HG03439 (cell line): ENCODE results near the gene CAPN15.
"Not testable (repeated sequence)": the region's sequence is repeated elsewhere in the genome, so short reads cannot be mapped to it uniquely, and the experiment has no call there.

Experiments
- ATAC-seq: cut with Tn5 transposase; IDR thresholded peaks from one replicate; pipeline ENCODE4 v1.9.1; 2021; ENCODE audit warnings: mild to moderate bottlenecking, moderate library complexity; ENCODE audit not compliant: unreplicated experiment

Gene CAPN15

DNA sequence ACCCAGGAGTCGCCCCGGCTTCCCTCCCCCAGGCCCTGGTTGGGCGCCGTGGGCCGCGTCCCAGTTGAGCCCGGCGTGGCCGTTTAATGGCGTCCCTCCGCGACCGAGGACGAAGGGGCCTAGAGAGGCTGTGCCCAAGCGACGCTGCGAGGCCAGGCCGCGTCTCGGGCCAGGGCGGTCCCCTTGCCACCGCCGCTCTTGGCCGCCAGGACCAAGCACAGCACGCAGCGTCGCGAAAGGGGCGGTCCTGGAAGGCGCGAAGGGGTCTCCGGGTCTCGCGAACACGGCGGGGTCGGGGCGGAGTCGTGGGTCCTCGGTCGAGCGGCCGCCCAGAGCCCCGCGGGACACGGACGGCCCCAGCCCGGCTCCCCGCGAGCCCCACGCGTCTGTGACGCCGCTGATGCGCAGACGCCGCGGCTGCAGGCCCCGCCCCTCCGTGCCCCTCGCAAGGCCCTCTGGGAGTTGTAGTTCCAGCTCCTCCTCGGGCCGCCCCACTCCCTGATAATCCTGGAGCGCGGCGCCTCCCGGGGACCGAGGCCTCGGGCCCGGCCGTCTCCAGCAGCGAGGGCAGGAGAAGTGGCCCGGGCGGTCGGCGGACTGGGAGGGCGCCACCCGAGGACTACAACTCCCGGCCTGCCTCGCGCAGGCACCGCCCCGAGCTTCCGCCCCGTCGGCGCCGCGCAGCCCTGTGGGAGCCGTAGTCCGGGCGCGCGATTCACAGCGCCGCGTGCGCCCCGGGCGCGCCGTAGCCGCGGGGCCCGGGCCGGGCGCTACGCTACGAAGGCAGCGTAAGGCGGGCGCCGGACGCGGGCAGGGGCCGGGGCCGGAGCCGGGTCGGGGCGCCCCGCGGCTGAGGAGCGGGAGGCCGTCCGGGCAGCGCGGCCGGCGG is at the start of gene CAPN15:
Gene CAPN15, plus strand, starts transcription at position 698 of the 889 bp plus-strand sequence. CDS start 19,127 bp downstream, outside the sequence.
- ATAC-seq, result peak; percentile 63

DNA sequence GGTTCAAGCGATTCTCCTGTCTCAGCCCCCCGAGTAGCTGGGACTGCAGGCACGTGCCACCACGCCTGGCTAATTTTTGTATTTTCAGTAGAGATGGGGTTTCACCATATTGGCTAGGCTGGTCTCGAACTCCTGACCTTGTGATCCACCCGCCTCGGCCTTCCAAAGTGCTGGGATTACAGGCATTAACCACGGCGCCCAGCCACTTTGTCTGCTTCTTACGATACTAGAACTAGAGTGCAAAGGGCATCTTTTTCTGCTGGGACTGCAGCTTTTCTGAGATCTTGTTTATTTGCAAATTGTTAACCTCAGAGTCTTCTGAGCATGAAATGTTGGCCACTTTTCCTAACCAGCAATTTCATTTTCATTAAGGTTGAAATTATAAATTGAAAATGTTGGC is 49.2 kb upstream of the CAPN15 start:
- not testable (repeated sequence) for ATAC-seq

DNA sequence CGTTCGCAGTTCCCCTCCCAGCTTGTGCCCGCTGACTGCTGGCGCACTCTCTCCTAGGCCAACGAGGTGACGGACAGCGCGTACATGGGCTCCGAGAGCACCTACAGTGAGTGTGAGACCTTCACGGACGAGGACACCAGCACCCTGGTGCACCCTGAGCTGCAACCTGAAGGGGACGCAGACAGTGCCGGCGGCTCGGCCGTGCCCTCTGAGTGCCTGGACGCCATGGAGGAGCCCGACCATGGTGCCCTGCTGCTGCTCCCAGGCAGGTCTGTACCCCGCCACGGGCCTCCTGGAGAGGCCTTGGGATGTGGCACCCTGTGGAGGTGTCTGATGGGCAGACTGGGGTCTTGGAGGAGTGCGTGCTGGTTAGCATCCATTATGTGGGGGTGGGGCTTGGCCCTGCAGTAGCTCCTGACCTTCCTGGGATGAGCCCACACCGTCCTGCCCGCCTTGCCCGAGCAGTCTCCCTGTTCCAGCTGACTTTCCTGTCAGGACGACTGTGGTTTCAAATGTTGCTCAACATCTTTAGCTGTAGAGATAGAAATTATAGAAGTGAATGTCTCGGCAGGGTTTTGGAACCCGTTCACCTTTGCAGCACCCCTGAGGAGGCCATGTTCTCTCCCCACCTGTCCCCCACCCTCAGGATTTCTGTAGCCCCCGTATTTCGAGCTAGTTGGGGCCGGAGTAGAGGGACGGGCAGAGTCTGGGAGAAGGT is 44.9 kb upstream of the CAPN15 start:
- ATAC-seq, result no peak

DNA sequence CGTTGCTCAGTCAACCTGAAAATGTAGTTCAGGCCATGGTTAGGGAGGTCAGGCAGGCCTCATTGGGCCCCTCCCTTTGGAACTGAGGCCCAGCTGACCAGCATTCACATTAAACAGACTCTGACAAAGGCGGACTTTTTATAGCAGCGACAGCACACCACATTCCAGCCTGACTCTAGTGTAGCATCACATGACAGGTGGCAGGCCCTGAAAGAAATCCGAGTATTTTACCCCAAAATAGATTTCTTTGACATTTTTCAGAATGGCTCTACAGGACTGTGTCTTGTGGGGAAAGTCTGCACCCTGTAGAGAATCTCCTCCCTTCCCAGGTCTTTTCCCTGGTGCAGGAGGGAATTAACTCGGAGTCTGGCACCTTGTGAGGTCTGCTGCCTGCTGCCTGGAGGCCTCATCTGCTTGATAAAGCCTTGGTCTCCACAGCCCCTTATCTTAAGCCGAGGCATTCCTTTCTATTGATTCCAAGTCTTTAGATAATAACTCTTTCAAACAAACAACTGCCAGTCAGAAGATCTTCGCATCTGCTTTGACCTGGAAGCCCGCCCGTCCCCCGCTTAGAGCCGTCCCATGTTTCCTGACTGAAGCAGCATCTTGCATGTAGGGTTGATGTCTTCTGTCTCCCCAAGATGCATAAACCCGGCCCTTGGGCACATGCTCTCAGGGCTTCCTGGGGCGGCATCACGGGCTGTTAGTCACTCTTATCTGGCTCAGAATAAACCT is 44.0 kb upstream of the CAPN15 start:
- ATAC-seq, result no peak

DNA sequence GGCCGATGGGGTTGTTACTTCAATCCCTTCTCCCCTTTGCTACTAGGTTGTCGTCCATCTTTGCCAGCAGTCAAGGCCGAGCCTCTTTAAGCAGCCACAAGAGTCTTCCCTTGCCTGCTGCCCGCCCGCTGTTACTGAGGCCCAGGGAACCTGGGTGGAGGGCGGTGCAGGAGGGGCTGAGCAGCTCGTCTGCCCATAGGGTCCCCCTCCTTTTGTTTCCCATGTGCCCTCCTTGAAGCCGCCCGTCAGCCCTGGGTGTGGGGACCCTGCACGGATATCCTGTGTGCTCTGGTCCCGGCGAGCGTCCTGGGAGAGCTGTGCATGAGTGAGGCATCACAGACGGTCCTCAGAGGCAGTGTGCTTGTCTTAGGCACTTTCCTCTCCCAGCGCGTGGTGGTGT is 37.9 kb upstream of the CAPN15 start:
- no peak for ATAC-seq

DNA sequence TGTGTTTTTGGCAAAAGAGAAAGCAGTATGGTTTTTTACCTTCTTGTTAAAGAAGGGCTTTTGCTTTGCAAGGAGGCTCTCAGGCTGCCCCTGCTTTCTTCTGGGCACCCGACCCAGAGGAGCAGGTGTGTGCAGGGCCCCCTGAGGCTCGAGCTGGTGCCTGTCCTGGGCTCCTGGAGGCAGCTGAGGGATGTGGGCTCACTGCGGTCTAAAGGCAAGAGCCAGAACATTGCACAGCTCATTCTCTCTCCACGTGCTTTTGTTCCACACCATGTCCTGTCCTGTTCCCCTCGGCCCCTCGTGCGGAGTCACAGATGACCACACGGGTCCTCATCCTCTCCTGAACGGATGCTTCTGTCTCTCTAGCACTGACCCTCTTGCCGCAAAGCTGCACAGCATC is 36.7 kb upstream of the CAPN15 start:
- ATAC-seq, result no peak

DNA sequence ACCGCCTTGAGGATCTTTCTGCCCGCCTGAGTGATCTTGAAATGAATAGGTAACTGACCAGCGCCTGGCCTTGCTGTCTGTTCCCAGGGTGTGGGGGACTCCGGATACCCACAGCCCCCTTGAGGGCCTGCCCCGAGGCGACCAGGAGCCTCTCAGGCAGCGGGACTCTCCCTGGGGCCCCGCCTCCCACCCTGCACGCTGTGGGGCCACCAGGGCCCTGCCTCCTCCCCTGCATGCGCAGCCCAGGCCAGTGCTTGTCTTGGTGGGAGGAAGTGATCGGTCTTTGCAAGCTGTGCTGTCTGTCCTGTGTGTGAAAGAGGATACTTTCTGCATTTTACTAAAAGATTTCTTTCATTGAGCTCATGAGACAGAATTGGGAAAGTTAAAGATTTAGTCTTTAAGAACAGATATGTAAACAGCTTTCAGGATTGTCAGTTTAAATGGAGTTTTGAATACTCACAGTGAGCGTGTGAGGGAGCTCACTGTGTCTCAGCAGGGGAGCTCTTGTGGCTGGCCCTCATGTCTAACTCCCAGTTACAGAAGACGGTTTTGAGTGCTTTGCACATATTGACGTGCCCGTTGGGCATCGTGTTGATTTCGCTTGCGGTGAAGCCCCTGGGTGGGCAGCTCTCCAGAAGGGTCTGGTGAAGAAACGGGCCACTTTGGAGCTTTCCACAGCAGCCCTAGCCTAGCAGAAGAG is 36.1 kb upstream of the CAPN15 start:
- ATAC-seq, result no peak

DNA sequence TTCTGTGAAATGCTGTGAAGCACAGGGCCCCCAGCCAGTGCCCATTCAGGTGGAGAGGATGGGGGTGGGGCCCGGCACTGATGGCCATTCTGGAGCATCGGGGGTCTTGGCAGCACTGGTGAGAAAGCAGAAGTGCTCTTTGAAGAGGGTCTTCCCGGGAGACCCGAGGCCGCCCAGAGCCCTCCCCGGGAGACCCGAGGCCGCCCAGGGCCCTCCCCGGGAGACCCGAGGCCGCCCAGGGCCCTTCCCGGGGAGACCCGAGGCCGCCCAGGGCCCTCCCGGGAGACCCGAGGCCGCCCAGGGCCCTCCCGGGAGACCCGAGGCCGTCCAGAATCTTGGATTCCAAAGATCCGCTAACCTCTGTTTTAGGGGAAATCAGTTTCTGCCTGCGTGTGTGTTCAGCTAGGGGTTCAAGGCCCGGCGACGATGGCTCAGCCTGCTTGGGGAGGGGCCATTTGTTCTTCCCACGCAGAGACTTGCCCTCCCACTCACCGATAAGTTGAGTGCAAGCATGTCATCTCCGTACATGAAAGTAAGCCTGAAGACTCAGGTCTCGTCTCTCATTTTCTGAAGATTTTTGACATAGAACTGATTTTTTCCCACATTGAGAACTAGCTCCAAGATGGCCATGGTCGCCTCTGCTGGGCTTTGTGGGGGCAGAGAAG is 35.2 kb upstream of the CAPN15 start:
- ATAC-seq, result no peak

DNA sequence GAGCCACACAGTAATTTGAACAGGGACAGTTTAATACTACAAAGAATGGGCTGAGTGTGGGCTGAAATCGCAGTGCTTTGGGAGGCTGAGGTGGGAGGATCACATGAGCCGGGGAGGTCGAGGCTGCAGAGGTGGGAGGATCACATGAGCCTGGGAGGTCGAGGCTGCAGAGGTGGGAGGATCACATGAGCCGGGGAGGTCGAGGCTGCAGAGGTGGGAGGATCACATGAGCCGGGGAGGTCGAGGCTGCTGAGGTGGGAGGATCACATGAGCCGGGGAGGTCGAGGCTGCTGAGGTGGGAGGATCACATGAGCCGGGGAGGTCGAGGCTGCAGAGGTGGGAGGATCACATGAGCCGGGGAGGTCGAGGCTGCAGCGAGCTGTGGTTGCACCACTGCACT is 32.8 kb upstream of the CAPN15 start:
- ATAC-seq, result not testable (repeated sequence)

DNA sequence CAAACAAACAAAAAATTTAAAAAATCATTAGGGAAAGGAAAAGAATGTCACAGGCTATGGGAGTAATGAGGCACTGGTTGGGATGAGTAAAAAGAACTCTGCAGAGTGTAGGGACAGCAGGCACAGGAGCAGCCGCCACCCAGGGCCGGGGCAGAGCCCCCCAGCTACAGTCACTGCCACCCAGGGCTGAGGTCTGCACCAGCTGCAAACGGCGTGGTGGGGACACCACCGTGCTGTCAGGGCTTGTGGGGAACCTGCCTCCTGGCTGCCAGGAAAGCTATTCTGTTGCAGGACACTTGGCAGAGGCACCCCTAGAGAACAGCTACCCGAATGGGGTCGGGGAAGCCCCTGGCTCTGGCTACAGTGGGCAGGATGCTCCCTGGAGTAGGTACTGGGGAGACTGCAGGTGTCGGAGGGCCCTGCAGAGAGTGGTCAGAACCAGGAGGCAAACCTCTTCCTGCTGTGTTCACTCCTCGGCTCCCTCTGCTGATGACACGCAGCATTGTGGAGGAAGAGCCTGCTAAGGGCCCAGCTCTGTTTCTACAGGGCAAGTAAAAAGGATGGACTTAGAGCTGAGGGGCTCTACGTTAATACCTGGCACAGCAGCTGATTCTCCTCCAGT is 32.3 kb upstream of the CAPN15 start:
- no peak for ATAC-seq

DNA sequence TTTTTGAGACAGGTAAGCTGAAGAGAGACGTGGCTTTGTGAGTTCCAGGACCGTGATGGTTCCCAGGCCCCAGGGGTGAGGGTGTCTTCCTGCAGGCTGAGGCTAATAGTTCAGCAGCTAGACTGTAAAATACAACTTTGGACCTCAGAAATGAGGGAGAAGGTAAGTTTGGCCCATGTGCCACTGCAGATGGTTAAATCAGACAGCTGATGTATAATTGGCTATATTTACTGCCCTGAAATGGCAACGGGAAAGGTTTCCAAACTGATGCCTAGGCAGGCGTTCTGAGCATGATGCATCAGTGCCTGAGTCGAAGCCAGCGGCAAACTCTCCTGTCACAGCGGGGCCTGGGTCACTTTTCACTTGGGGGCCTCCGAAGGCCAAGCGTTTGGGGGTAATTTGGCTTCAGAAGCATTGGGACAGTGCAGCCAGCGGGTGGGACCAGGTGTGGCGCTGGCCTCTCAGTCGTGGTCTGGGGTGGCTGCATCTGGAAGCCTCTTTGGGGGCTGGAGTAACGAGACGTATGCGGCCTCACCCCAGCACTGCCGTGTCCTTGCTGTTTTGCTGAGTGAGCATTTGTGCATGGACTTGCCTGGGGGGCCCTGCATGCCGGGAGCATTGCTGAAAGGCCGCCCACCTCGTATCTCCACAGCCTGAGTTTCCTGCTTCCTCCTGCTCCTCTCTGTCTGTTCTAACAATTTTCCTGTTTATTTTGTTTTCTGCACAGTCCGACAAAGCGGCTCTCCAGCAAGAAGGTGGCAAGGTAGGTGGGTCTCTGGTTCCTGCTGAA is 31.2 kb upstream of the CAPN15 start:
- ATAC-seq, result no peak

DNA sequence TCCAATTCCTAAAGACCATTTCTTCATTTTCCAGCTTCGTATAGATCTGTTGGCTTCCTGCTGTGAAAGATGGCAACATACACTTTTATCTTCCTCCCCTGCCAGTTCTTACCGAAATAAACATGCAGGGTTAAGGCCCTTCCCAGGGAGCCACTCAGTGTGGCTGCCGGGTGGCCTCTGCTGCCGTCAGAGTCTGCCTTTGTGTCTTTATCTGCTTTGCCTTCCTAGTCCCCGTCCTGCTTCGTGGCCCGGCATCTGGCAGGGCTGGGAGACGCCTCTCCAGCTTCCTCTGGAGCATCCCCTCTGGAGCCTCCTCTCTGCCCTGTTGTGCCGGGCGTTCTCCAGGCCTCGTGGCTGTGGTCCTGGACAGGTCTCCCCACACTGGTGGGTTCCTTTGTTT is 30.3 kb upstream of the CAPN15 start:
- no peak for ATAC-seq

DNA sequence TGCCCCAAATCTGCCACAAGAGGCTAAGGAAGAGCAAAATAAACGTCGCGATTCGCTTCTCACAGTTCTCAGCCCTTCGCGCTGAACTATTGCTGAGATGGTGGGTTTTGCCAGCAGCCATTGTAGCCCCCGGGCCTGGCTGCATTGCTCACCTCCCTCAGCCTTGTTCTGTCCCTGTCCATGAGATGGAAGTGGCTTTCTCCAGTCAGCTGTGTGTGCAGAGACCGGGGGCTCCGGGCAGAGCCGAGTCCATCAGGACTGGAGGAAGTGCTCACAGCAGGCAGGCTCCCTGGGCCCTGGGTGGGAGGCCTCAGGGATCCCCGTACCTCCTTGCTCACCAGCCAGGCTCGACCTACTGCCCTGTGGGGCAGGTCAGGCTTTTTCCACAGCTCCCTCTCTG is 27.6 kb upstream of the CAPN15 start:
- no peak for ATAC-seq

DNA sequence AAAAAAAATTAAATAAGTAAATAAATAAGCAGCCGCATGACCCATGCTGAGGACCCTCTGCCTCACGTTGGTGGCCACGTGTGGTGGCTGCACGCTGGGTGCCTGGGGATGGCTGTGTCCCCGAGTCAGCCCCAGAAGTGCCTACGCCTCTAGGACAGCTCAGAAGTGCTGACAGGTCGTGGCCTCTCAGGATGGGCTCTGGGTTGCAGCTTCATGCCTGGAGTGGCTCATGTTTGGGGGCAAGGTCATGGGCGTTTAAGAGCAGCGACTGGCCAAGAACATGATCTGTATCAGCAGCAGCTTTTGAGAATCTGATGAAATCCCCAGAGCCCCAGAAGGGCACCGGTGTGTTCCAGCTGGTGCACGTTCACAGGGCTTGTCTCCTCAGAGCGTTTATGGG is 26.8 kb upstream of the CAPN15 start:
- ATAC-seq, result no peak

DNA sequence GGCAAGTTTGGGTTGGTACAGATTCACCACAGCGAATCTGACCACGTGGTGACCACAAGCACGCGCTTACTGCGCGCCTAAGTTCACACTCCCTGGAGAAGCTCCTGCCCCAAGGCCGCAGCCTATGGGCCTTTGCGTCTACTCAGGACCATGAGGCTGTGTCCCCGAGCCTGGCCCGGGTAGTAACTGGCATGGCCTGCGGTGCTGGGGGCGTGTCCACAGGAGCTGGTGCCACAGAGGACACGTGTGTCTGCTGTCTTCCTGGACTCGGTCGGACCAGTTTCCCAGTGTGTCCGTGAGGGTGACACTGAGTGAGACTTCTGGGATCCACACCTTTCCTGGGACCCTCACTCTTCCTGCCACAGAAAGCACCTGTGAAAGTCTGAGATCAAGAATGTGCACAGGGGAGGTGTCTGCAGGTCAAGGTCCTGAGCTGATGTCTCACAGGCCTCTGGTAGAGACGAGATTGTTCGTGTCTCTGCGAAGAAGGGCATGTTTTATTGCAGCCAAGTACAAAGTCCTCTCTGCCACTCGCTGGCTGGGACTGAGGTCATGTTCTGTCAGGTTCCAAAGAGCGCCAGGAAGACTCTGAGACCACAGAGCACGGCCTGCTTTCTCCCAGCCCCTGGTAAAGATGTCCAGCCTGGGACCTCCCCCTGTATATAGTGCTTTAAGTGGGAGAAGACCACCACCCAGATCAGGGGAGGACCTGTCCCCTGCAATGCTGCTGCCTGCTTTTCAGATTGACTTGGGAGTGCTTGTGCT is 25.2 kb upstream of the CAPN15 start:
- no peak for ATAC-seq

DNA sequence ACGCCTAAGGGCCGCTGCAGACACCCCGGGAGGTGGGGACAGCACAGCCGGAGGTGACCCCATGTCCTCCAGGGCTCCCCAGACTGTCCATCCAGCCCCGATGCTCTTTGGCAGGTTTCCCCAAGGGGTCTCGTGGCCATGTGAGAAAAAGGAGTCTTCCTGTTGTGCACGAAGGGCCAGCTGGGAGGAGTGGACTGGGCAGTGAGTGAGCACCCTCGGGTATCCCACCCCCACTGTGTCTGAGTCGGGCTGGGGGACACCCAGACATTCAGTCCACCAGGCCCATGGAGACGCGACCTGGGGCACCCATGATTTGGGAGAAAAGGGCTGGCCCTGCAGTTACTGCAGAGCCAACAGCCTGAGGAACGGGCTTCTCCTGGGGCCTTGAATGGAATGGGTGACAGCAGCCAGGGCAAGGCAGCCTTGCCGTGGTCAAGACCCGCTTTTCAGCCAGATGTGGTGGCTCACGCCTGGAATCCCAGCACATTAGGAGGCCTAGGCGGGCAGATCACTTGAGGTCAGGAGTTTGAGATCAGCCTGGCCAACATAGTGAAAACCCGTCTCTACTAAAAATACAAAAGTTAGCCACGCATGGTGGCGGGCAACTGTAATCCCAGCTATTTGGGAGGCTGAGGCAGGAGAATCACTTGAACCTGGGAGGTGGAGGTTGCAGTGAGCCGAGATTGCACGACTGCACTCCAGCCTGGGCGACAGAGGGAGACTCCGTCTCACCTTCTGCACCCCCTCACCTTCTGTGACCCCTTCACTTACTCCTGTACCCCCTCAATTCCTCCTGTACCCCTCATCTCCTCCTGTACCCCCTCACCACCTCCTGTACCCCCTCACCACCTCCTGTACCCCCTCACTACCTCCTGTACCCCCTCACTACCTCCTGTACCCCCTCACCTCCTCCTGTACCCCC is 24.1 kb upstream of the CAPN15 start:
- ATAC-seq, result no peak

DNA sequence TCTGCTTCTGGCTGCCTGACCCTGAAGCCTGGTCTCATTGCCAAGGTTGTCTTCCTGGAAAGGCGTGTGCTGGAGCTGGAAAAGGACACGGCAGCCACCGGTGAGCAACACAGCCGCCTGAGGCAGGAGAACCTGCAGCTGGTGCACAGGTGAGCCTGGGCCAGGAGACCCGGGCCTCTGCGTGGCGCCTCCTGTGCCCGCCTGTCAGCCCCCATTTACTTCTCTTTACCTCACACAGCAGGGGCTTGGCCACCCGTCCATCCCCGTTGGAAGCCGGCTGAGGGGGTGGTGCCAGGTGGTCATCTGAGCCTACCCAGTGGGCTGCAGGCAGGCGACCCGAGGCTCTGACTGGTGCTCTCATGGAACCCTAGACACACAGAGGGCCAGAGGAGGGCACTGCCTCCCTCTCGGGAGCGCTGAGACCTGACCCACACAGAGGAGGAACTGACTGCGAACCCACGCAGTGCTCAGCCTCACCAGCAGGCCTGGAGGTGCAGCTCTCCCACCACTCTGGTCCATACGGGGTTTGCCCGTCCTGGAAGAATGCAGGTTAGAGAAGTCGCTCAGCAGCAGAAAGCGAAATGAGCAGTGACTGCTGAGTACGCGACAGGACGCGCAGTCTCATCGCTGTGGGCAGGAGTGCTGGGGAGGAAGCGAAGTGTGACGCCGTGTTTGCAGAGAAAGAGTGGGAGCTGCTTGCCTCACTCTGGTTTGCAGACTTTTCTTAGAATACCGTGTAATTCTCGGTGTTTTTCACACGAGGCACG is 21.9 kb upstream of the CAPN15 start:
- no peak for ATAC-seq
